Astrocyte (in vitro differentiated cells and primary cell): ENCODE results near the gene ABCA4.

Source experiments
- CTCF ChIP-seq: IDR thresholded peaks from 2 replicates; pipeline ENCODE4 v1.5.1; 2011; ENCODE audit warnings: low read depth, mild to moderate bottlenecking, inconsistent platforms, low read length, moderate library complexity; ENCODE audit not compliant: insufficient read depth
- EZH2 ChIP-seq: IDR thresholded peaks from 2 replicates; pipeline ENCODE4 v1.6.1; 2012; ENCODE audit warnings: mild to moderate bottlenecking, low read length, inconsistent platforms; ENCODE audit not compliant: insufficient read depth

GRCh38 chr1:94087193-94087592, 33.8 kb downstream of the ABCA4 start:
- TF ChIP-seq EZH2 (no peak), CTCF (no peak)
